HG03025 (cell line): ENCODE results near the gene MKLN1.
"Not testable (repeated sequence)": the region's sequence is repeated elsewhere in the genome, so short reads cannot be mapped to it uniquely, and the experiment has no call there.

Experiments
- ATAC-seq: cut with Tn5 transposase; IDR thresholded peaks from one replicate; pipeline ENCODE4 v1.9.1; 2021; ENCODE audit warnings: mild to moderate bottlenecking, moderate library complexity; ENCODE audit not compliant: unreplicated experiment, low FRiP score

The MKLN1 gene

DNA sequence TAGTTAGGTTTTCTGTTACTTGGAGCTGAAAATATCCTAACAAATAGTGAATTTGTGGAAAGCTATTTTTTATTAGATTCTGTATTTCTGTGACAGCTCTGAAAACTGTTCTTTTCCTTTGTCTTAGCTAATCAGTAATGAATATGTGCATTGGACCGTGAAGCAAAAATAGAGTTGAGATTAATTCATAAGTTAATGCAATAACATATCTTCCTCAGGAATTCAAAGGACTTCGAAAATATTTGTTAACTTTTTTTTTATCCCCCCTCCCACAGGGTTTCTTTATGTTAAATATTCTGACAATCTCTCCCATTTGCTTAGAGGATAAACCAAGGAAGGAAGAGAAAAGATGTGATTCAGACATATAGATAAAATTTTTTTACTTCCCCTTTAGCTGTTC, 127.3 kb downstream of the MKLN1 start:
- no peak for ATAC-seq

DNA sequence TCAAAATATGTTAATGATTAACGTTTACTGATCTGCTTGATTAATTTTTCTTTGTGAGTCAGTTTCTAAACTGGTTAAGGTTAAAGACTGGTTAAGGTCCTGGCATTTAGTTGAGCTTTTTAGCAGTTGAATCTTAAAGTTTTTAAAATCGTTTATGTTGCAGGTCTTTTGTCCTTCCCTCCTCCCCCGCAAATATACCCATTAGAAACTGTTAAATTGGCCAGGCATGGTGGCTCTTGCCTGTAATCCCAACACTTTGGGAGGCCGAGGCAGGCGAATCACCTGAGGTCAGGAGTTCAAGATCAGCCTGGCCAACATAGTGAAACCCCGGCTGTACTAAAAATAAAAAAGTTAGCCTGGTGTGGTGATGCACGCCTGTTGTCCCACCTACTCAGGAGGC, 127.9 kb downstream of the MKLN1 start:
- ATAC-seq = no peak

GRCh38 chr7:131456338-131456737, 128.7 kb downstream of the MKLN1 start:
- ATAC-seq = no peak

- ATAC-seq = no peak
Observed at GRCh38 chr7:131459256-131459655, 131.6 kb downstream of the MKLN1 start.

DNA sequence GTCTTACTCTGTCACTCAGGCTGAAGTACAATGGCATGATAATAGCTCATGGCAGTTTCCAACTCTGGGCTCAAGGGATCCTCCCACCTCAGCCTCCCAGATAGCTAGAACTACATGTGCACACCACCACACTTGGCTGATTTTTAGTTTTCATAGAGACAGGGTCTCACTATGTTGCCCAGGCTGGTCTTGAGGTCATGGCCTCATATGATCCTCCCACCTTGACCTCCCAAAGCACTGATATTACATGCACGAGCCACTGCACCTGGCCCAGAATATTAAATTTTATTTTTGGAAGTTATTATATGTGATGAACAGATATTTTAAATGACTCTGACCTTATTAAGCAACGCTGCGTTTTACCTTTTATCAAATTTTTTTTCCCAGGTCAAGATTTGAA, 134.4 kb downstream of the MKLN1 start:
- no peak for ATAC-seq

DNA sequence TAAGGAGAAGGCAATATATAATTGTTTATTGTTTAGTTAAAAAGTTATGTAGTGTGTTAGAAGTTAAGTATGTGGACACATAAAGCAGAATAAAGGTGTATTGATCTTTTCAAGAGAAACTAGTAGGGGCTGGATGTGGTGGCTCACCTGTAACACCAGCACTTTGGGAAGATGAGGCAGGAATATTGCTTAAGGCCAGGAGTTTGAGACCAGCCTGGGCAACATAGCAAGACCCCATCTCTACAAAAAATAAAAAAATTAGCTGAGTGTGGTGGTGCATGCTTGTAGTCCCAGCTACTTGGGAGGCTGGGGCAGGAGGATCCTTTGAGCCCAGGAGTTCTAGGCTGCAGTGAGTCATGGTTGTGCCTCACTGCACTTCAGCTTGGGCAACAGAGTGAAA, 135.0 kb downstream of the MKLN1 start:
- ATAC-seq = not testable (repeated sequence)

- no peak for ATAC-seq
Observed at GRCh38 chr7:131466735-131467365, 139.2 kb downstream of the MKLN1 start.

DNA sequence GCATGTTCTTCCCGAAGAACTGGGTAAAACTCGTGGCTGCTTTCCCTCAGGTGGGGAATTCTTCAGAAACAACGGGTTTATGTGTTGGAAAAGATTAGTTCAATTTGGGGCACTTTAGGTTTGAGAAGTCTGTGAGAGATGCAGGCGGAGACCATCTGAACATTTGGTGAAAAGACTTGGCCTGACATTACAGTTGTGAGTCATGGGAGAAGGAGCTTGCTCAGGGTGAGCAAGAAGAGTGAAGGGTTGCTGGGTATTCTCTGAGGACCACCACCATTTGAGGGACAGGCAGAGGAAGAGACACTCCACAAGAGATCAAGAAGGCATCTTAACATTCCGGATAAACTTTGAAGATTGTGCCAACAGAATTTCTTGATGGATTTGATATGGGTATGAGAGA, 140.1 kb downstream of the MKLN1 start:
- ATAC-seq = no peak

GRCh38 chr7:131471250-131472004, 143.8 kb downstream of the MKLN1 start:
- no peak for ATAC-seq

- ATAC-seq = no peak
Observed at GRCh38 chr7:131476740-131477139, 149.1 kb downstream of the MKLN1 start.

- ATAC-seq = no peak
Observed at GRCh38 chr7:131480384-131481315, 153.0 kb downstream of the MKLN1 start.

DNA sequence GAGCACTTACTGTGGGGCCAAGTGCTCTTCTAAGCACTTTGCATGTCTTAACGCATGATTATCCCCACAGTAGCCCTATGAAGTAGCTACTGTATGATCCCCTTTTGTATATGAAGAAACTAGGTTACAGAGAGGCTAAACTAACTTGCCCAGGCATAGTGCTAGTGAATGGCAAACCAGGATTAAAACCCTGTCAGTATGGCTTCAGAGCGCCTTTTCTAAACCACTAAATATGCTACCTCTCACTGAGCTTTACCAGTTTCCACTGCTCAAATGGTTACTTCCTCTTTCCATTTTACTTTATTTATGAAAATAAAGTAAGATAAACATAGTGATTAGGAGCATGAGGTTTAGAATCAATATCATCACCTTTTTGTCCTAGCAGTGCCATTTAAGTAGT, 155.1 kb downstream of the MKLN1 start:
- ATAC-seq = no peak

DNA sequence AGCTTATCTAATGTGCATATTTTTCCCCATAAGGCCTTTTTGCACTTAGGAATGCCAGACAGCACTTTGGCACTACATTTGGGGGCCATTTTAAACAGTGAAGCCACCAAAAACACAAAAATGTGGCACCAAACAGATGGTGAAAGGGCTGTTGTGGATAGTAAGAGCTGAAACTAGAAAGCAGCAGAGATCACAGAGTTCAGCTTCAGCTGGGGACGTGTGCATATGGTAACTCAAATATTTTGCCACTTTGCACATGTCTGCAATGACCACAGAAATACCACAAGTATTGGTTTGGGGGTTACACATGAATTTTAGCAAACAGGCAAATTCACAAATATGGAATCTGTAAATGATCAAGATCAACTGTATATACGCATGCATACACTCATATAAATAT, 155.9 kb downstream of the MKLN1 start:
- no peak for ATAC-seq

DNA sequence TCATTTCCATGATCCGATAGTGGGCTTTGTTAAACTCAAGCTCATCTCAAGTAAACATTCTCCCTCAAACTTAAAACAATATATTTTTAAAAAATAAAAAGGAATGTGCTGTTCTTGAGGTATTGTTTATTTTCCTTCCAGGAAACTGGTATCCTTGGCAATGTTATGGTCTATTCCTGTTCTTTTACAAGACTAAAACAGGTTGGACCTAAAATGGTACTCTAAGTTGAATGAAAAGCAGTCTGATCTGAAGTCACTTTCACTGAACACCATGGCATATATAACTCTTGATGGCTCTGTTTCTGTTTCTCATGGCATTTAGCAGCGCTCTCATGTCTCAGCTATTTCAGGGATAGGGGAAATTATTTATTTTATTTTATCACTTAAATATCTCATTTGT, 158.7 kb downstream of the MKLN1 start:
- no peak for ATAC-seq

DNA sequence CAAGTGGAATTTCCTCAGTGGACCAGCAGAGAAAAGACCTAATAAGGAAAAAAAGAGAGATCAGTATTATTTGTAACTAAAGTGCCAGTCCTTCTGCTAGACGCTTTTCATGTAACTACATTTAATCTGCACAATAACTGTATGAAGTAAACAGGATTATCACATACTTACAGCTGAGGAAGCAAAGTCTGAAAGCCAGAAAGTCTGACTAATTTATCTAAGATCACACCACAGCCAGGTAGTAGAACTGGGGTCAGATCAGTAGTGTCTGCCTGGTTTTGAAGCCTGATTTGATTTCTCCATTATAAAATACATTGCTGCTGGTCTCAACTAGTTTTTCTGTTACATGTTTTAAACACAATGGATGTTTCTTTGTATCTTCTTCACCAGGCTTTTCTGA, 159.5 kb downstream of the MKLN1 start:
- ATAC-seq = no peak

- ATAC-seq = no peak
Observed at GRCh38 chr7:131488361-131488760, 160.7 kb downstream of the MKLN1 start.

DNA sequence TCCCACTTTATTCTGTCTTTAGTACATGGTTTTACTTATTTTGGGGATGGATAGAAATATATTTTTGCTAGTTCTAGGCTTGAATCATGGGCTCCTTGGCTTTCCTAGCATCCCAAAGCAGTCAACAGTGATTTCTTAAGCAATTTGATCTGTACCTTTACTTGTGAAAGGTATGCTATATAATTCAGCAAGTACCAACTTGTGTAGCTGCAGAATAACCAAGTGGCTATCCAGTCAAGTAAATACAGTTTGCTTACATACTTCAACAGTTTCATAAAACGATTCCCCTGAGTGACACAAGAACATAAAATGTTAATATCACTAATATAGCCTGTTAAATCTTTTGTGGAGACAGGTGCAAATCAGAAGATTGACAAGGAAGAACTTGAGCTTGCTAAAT, 161.5 kb downstream of the MKLN1 start:
- ATAC-seq = no peak

GRCh38 chr7:131489881-131490280, 162.2 kb downstream of the MKLN1 start:
- ATAC-seq = no peak

- ATAC-seq = no peak
Observed at GRCh38 chr7:131493081-131493480, 165.4 kb downstream of the MKLN1 start.

DNA sequence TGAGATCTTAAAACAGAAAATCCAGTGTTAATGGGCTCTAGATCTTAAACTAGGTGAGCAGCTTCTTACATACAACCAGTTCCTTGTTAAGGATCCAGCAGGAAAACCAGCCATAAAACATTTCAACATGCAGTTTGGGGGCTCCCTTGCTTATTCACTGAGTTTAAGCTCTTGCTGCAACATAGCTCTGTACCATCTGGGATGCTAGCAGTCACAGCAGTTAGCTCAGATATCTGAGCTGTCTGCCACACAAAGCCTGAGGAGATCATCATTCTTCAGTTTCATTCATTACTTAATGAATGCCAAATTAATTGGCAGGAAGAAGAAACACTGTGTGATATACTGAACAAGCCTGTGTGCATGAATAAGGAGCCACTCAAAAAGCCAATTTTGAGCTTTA, 165.9 kb downstream of the MKLN1 start:
- ATAC-seq = no peak

GRCh38 chr7:131494182-131494581, 166.5 kb downstream of the MKLN1 start:
- ATAC-seq = no peak
